Testis (tissue), 2 donors: ENCODE measurements around the gene VAMP3.

Source experiments
- POLR2A ChIP-seq: fragments of 450-650 bp; IDR thresholded peaks from one replicate; pipeline ENCODE4 v1.6.1; 2017; ENCODE audit warnings: antibody characterized with exemption, mild to moderate bottlenecking, moderate library complexity
- TF ChIP-seq, protein P1 (sequence below), 3 experiments: fragments of 450-650 bp in 2 of 3; fragments of 200-600 bp in 1 of 3; sonication (generic) in 1 of 3; IDR thresholded peaks; one replicate each; pipeline ENCODE4 v1.5.1; 2016 to 2019; ENCODE audit warnings: antibody characterized with exemption in 3 of 3, mild to moderate bottlenecking in 2 of 3, moderate library complexity in 1 of 3

DNA sequence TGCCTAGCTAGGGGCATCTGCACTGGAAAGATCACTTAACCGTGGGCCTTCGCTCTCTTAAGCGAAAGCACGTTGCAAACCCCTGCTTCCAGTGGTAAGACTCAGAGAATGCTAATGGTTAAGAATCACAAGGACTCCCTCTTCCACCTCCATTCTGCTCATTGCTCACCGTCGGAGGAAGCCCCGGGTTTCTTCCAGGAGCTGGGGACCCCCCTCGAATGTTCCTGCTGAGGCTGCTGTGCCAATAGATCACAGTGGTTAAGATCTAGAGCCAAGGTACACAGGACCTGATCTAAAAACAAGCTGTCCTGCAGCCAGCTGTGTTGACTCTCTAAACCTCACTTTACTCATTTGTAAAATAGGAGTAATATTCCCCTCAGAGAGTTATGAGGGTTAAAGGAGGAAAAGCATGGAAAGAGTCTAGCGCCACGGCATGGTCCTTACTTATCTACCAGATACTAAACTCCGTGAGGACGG, 765 bp downstream of the VAMP3 start:
- TF ChIP-seq, protein P1, sequence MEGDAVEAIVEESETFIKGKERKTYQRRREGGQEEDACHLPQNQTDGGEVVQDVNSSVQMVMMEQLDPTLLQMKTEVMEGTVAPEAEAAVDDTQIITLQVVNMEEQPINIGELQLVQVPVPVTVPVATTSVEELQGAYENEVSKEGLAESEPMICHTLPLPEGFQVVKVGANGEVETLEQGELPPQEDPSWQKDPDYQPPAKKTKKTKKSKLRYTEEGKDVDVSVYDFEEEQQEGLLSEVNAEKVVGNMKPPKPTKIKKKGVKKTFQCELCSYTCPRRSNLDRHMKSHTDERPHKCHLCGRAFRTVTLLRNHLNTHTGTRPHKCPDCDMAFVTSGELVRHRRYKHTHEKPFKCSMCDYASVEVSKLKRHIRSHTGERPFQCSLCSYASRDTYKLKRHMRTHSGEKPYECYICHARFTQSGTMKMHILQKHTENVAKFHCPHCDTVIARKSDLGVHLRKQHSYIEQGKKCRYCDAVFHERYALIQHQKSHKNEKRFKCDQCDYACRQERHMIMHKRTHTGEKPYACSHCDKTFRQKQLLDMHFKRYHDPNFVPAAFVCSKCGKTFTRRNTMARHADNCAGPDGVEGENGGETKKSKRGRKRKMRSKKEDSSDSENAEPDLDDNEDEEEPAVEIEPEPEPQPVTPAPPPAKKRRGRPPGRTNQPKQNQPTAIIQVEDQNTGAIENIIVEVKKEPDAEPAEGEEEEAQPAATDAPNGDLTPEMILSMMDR (IDR thresholded peaks at IDR 0.05) = no peak
- no peak for TF ChIP-seq POLR2A
